ENCODE data around the gene CD226. TPM values are rescaled to one million over a fixed set of nuclear protein-coding genes. Genes with fewer than 3 reads are reported as not detected.

The CD226 gene
- total RNA-seq, 2 donors from 2014 or later, result 0.26 to 0.33 TPM

DNA sequence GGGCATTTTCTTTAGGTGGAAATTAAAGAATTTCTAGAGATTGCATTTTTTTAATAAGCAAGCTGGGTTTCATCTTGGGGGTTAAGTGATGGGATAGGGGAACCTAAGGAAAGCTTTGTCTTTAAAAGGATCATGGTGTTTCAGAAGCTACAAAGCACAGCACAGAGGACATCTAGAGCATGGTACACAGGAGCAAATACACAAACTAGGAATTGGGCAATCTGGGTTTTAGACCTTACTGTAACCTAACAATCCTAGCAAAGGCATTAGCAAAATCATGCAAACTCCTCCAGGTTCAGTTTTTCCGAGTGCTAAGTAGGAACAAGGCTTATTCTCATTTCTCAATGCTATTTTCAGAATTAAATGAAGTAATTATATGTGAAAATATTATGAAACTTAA is 134.1 kb downstream of the CD226 start:
- Histone ChIP-seq H3K4me1 (no peaks in the 10 kb centered on the region), H3K4me3 (no peak overlapping the region), H3K9me3 (no peaks in the 10 kb centered on the region), H3K27me3 (no peaks in the 10 kb centered on the region), H3K27ac (no peak overlapping the region), H3K36me3 (replicated peaks in 1 of 2; ENCODE audit: insufficient read depth in 1 of 2, low read depth in 2 of 2) (no peaks in the 10 kb centered on the region)
- TF ChIP-seq, protein P1, sequence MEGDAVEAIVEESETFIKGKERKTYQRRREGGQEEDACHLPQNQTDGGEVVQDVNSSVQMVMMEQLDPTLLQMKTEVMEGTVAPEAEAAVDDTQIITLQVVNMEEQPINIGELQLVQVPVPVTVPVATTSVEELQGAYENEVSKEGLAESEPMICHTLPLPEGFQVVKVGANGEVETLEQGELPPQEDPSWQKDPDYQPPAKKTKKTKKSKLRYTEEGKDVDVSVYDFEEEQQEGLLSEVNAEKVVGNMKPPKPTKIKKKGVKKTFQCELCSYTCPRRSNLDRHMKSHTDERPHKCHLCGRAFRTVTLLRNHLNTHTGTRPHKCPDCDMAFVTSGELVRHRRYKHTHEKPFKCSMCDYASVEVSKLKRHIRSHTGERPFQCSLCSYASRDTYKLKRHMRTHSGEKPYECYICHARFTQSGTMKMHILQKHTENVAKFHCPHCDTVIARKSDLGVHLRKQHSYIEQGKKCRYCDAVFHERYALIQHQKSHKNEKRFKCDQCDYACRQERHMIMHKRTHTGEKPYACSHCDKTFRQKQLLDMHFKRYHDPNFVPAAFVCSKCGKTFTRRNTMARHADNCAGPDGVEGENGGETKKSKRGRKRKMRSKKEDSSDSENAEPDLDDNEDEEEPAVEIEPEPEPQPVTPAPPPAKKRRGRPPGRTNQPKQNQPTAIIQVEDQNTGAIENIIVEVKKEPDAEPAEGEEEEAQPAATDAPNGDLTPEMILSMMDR (IDR thresholded peaks at IDR 0.05), result no peak
- TF ChIP-seq POLR2A (IDR thresholded peaks at IDR 0.05), result no peak
- WGBS, 2 donors, result 84 to 90% methylated on average over 1 of the region's 1 CpG
- DNase-seq (no peak), ATAC-seq (no peak)
- intact Hi-C loops (cut with DNase I), result no loop called here

- DNase-seq (no peak), ATAC-seq (no peak)
- H3K36me3 ChIP-seq (replicated peaks in 1 of 2; ENCODE audit: insufficient read depth in 1 of 2, low read depth in 2 of 2), result no peaks in the 10 kb centered on the region
- intact Hi-C loops (cut with DNase I), result no loop called here
- H3K27ac ChIP-seq, result no peak overlapping the region
- no peak overlapping the region for H3K4me3 ChIP-seq
- H3K4me1 ChIP-seq, result no peaks in the 10 kb centered on the region
- TF ChIP-seq, protein P1 (IDR thresholded peaks at IDR 0.05), result no peak
- TF ChIP-seq POLR2A (IDR thresholded peaks at IDR 0.05), result no peak
- H3K27me3 ChIP-seq, result no peaks in the 10 kb centered on the region
- WGBS, 2 donors, result 69 to 79% methylated on average over 2 of the region's 2 CpGs
- no peaks in the 10 kb centered on the region for H3K9me3 ChIP-seq
Measured at GRCh38 chr18:69808399-69808798, 139.3 kb downstream of the CD226 start.

- intact Hi-C loops (cut with DNase I), result no loop called here
- no peak for DNase-seq
- no peaks in the 10 kb centered on the region for H3K36me3 ChIP-seq (replicated peaks in 1 of 2; ENCODE audit: insufficient read depth in 1 of 2, low read depth in 2 of 2)
- ATAC-seq, result no peak
- H3K27ac ChIP-seq, result no peak overlapping the region
- 65 to 66% methylated on average over 5 of the region's 5 CpGs for WGBS, 2 donors
- no peaks in the 10 kb centered on the region for H3K9me3 ChIP-seq
- H3K4me1 ChIP-seq, result no peaks in the 10 kb centered on the region
- TF ChIP-seq, protein P1 (IDR thresholded peaks at IDR 0.05), result no peak
- no peak for TF ChIP-seq POLR2A (IDR thresholded peaks at IDR 0.05)
- no peaks in the 10 kb centered on the region for H3K27me3 ChIP-seq
- H3K4me3 ChIP-seq, result no peak overlapping the region
Measured at GRCh38 chr18:69804776-69805501, 142.7 kb downstream of the CD226 start.
